Inferior parietal cortex (tissue), 1 donor: ENCODE measurements around the gene INSYN1.

ENCODE experiments used
- DNase-seq: peaks from one replicate; pipeline ENCODE4 v3.0.0-alpha.2; 2016; ENCODE audit errors: extremely low spot score

Gene INSYN1

GRCh38 chr15:73687351-73687750 lies 65.8 kb downstream of the INSYN1 start:
- no peak for DNase-seq

- DNase-seq: no peak
Observed at GRCh38 chr15:73686781-73687256, 66.3 kb downstream of the INSYN1 start.

- DNase-seq: no peak
Observed at GRCh38 chr15:73685981-73686380, 67.2 kb downstream of the INSYN1 start.
